Osteocyte (in vitro differentiated cells): ENCODE measurements around the gene TGFB3. TPM values are rescaled to one million over a fixed set of nuclear protein-coding genes. Genes with fewer than 3 reads are reported as not detected.

Source experiments
- DNase-seq: peaks from one replicate; pipeline ENCODE4 v3.0.0; 2021; ENCODE audit warnings: mixed read lengths; ENCODE audit not compliant: unreplicated experiment; ENCODE audit errors: extremely low spot score
- H3K27ac Mint-ChIP-seq: one replicate; pipeline ENCODE4 v1.8.0; 2021; ENCODE audit warnings: mild to moderate bottlenecking, mixed read lengths; ENCODE audit not compliant: unreplicated experiment
- H3K27me3 Mint-ChIP-seq: one replicate; pipeline ENCODE4 v1.8.0; 2021; ENCODE audit warnings: mixed read lengths; ENCODE audit not compliant: unreplicated experiment
- H3K36me3 Mint-ChIP-seq: one replicate; pipeline ENCODE4 v1.8.0; 2021; ENCODE audit warnings: mixed read lengths; ENCODE audit not compliant: unreplicated experiment
- H3K4me1 Mint-ChIP-seq: one replicate; pipeline ENCODE4 v1.8.0; 2021; ENCODE audit warnings: mixed read lengths; ENCODE audit not compliant: unreplicated experiment
- H3K4me3 Mint-ChIP-seq: one replicate; pipeline ENCODE4 v1.8.0; 2021; ENCODE audit warnings: mild to moderate bottlenecking, moderate library complexity, mixed read lengths; ENCODE audit not compliant: unreplicated experiment
- H3K9me3 Mint-ChIP-seq: one replicate; pipeline ENCODE4 v1.8.0; 2021; ENCODE audit warnings: mixed read lengths; ENCODE audit not compliant: unreplicated experiment
- CTCF ChIP-seq: fragments of 200-600 bp; sonication (generic); IDR thresholded peaks from 2 replicates; pipeline ENCODE4 v1.5.0; 2021; ENCODE audit warnings: antibody characterized with exemption, mild to moderate bottlenecking, moderate library complexity
- total RNA-seq: library from RNA; stranded (reverse); gene quantifications from 2 replicates; pipeline ENCODE4 v1.2.1, GENCODE V29; 2021

TGFB3 gene
- total RNA-seq, 1 donor from 2014 or later: 176 TPM

GRCh38 chr14:75987201-75987970 lies 5.6 kb upstream of the TGFB3 start:
- Mint-ChIP-seq H3K4me1 (peaks cover 19% of the 10 kb centered on the region), H3K27me3 (no peaks in the 10 kb centered on the region), H3K27ac (no peak overlapping the region), H3K36me3 (peaks cover 15% of the 10 kb centered on the region), H3K9me3 (no peaks in the 10 kb centered on the region), H3K4me3 (no peak overlapping the region)
- DNase-seq: no peak
- no peak for TF ChIP-seq CTCF

GRCh38 chr14:75986439-75986765 lies 4.6 kb upstream of the TGFB3 start:
- H3K9me3 Mint-ChIP-seq: no peaks in the 10 kb centered on the region
- H3K4me1 Mint-ChIP-seq: peaks cover 24% of the 10 kb centered on the region
- peak overlapping the region; percentile 87 for H3K27ac Mint-ChIP-seq
- H3K36me3 Mint-ChIP-seq: peaks cover 11% of the 10 kb centered on the region
- TF ChIP-seq CTCF: no peak
- no peaks in the 10 kb centered on the region for H3K27me3 Mint-ChIP-seq
- no peak for DNase-seq
- H3K4me3 Mint-ChIP-seq: peak overlapping the region; percentile 92

GRCh38 chr14:75985618-75986438 lies 4.0 kb upstream of the TGFB3 start, which contains the start of gene IFT43:
IFT43 (plus strand) TSS chr14:75985763; CDS start chr14:75985787, 24 bp downstream.
- Mint-ChIP-seq H3K27ac (peak within 1 kb of the TSS; percentile 87), H3K4me1 (peaks cover 30% of the 10 kb centered on the region), H3K27me3 (no peaks in the 10 kb centered on the region), H3K36me3 (peaks cover 11% of the 10 kb centered on the region), H3K4me3 (peak within 1 kb of the TSS; percentile 92), H3K9me3 (no peaks in the 10 kb centered on the region)
- no peak for TF ChIP-seq CTCF
- peak; percentile 91 for DNase-seq

DNA sequence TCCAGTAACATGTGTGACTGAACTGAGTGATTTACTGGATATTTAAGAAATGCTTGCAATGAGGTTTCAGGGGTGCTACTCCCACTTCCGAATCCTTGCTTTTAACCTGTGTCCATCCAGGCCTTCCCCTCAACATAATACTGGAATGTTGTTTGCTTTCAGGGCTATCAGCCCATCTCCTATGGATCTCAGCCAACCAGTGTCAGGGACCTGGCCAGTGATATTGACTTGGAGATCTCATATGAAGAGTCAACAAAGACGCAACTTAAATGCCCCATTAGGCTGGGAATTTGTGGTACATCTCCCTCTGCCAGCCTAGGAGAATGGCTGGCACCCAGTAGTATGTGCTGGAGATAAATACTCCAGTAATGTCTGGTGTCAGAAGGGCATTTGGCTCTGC lies 2.9 kb upstream of the TGFB3 start:
- no peak overlapping the region for H3K27ac Mint-ChIP-seq

More for the DNA sequence above, 2.9 kb upstream of the TGFB3 start:
- Mint-ChIP-seq H3K27me3 (no peaks in the 10 kb centered on the region), H3K9me3 (no peaks in the 10 kb centered on the region), H3K4me3 (no peak overlapping the region), H3K36me3 (peaks cover 3% of the 10 kb centered on the region), H3K4me1 (peaks cover 41% of the 10 kb centered on the region)
- no peak for DNase-seq
- no peak for TF ChIP-seq CTCF
